SK-N-MC (cell line): ENCODE results near the gene ZNF362.

Experiments
- EZH2 ChIP-seq: fragments of 200-600 bp; sonication (generic); IDR thresholded peaks from one replicate; pipeline ENCODE4 v1.6.1; 2017; ENCODE audit warnings: antibody characterized with exemption
- FOXP2 ChIP-seq: optimal IDR thresholded peaks from 2 replicates; pipeline ENCODE3; 2011; ENCODE audit warnings: mild to moderate bottlenecking, moderate library complexity; ENCODE audit not compliant: insufficient read depth; ENCODE audit errors: extremely low read length, control extremely low read depth
- POLR2AphosphoS5 ChIP-seq: IDR thresholded peaks from 2 replicates; pipeline ENCODE4 v1.6.1; 2012; ENCODE audit warnings: mild to moderate bottlenecking, low read depth, low read length, borderline replicate concordance

DNA sequence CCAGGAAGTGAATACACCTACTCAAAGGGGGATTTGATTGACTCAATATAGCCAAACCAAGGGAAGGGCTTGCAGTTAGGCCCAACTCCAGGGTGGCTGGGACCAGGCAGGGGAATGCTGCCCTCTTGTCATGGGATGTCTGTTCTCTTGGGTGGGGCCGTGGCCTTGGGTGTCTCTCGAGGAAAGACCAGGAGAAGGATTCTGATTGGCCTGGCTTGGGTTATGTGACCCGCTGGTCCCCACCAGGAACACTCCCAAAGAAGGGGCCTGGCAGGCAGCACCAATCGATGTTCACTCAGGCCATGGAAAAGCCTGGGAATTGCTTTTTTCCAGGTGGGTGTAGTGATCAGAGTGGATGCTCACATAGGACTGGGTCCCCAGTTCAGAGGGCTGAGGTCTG lies 10.1 kb upstream of the ZNF362 start:
- no peak for TF ChIP-seq EZH2
- no peak for TF ChIP-seq POLR2AphosphoS5
- TF ChIP-seq FOXP2 = no peak
